GM06990 (cell line): ENCODE measurements around the gene INSYN1.
"Not testable (repeated sequence)": the region's sequence is repeated elsewhere in the genome, so short reads cannot be mapped to it uniquely, and the experiment has no call there.

Source experiments
- DNase-seq: peaks from one replicate; pipeline ENCODE4 v3.0.0-alpha.2; 2011; ENCODE audit not compliant: insufficient read length; ENCODE audit errors: extremely low read depth
- H3K27me3 ChIP-seq: replicated peaks from 2 replicates; pipeline ENCODE4 v1.6.0; 2011; ENCODE audit warnings: low read length; ENCODE audit not compliant: control insufficient read depth, insufficient read depth
- H3K36me3 ChIP-seq: 2 replicates; pipeline ENCODE4 v1.5.1; 2011; ENCODE audit warnings: low read length; ENCODE audit not compliant: control insufficient read depth, insufficient read depth
- H3K4me3 ChIP-seq: replicated peaks from 2 replicates; pipeline ENCODE4 v1.5.1; 2011; ENCODE audit warnings: low read depth, mild to moderate bottlenecking, control low read depth, low read length
- CTCF ChIP-seq: IDR thresholded peaks from 2 replicates; pipeline ENCODE4 v1.5.1; 2011; ENCODE audit warnings: low read length, control low read depth, mild to moderate bottlenecking, inconsistent platforms; ENCODE audit not compliant: insufficient read depth, poor library complexity, severe bottlenecking

The INSYN1 gene

GRCh38 chr15:73732930-73733329, 20.2 kb downstream of the INSYN1 start:
- DNase-seq = no peak
- no peak overlapping the region for H3K4me3 ChIP-seq
- peaks cover 1% of the 10 kb centered on the region for H3K27me3 ChIP-seq
- H3K36me3 ChIP-seq = no peaks in the 10 kb centered on the region
- TF ChIP-seq CTCF = no peak

GRCh38 chr15:73732051-73732450, 21.1 kb downstream of the INSYN1 start:
- not testable (repeated sequence) for H3K4me3 ChIP-seq, H3K36me3 ChIP-seq, DNase-seq, H3K27me3 ChIP-seq

- no peak overlapping the region for H3K4me3 ChIP-seq
- H3K36me3 ChIP-seq = no peaks in the 10 kb centered on the region
- DNase-seq = no peak
- no peaks in the 10 kb centered on the region; the same call in none of the 2 replicates for H3K27me3 ChIP-seq
- TF ChIP-seq CTCF = no peak
Measured at GRCh38 chr15:73727330-73727976, 25.7 kb downstream of the INSYN1 start.

GRCh38 chr15:73724212-73724611, 28.9 kb downstream of the INSYN1 start:
- DNase-seq = no peak
- H3K27me3 ChIP-seq = peaks cover 3% of the 10 kb centered on the region
- H3K4me3 ChIP-seq = no peak overlapping the region
- TF ChIP-seq CTCF = no peak
- H3K36me3 ChIP-seq = no peaks in the 10 kb centered on the region

- H3K4me3 ChIP-seq = no peak overlapping the region
Measured at GRCh38 chr15:73723191-73723590, 30.0 kb downstream of the INSYN1 start.

GRCh38 chr15:73722425-73722824, 30.7 kb downstream of the INSYN1 start:
- Histone ChIP-seq H3K4me3 (no peak overlapping the region), H3K27me3 (peaks cover 3% of the 10 kb centered on the region), H3K36me3 (no peaks in the 10 kb centered on the region)
- TF ChIP-seq CTCF = no peak
- DNase-seq = no peak

More at GRCh38 chr15:73723191-73723590, 30.0 kb downstream of the INSYN1 start:
- no peak for DNase-seq
- TF ChIP-seq CTCF = no peak
- no peaks in the 10 kb centered on the region for H3K36me3 ChIP-seq
- H3K27me3 ChIP-seq = peaks cover 3% of the 10 kb centered on the region
